ENCODE measurements around the gene SYCE3.
"Not testable (repeated sequence)": the region's sequence is repeated elsewhere in the genome, so short reads cannot be mapped to it uniquely, and the experiment has no call there.

SYCE3 gene

DNA sequence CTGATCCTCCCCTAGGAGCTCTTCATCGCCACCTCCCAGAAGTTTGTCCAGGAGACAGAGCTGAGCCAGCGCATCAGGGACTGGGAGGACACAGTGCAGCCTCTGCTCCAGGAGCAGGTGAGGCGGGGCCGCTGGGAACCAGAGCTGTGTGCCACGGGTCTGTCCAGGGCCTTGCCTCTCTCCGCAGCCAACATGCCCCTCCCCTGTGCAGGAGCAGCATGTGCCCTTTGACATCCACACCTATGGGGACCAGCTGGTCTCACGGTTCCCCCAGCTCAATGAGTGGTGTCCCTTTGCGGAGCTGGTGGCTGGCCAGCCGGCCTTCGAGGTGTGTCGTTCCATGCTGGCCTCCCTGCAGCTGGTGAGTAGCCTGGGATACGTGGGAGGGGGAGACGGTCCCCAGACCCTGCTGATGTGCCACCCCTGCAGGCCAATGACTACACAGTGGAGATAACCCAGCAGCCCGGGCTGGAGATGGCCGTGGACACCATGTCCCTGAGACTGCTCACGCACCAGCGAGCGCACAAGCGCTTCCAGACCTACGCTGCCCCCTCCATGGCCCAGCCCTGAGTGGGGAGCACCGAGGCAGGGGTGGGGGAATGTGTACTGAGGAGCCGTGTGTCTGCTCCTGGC, 39.8 kb downstream of the SYCE3 start:
- in situ Hi-C loops (cut with MboI; ENCODE audit: low sequenced_read_pairs) = no loop called here

- in situ Hi-C loops (cut with MboI; ENCODE audit: low sequenced_read_pairs) = no loop called here
These were observed 40.4 kb downstream of the SYCE3 start for GRCh38 chr22:50522208-50522805.

DNA sequence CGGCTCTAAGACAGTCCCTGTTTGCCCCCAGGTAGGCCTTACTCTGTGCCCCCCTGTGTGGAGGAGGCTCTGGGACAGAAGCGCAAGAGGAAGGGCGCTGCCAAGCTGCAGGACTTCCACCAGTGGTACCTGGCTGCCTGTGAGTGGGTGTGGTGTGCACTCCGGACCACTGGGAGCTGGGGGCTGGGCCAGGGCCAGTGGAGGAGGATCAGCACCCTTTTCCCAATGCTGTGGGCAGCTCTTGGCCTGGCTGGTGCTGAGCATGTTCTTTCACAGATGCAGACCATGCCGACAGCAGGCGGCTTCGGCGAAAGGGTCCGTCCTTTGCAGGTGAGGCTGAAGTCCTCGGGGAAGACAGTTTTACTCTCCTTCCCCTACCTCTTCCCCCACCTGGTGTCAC, 41.0 kb downstream of the SYCE3 start:
- in situ Hi-C loops (cut with MboI; ENCODE audit: low sequenced_read_pairs) = no loop called here

DNA sequence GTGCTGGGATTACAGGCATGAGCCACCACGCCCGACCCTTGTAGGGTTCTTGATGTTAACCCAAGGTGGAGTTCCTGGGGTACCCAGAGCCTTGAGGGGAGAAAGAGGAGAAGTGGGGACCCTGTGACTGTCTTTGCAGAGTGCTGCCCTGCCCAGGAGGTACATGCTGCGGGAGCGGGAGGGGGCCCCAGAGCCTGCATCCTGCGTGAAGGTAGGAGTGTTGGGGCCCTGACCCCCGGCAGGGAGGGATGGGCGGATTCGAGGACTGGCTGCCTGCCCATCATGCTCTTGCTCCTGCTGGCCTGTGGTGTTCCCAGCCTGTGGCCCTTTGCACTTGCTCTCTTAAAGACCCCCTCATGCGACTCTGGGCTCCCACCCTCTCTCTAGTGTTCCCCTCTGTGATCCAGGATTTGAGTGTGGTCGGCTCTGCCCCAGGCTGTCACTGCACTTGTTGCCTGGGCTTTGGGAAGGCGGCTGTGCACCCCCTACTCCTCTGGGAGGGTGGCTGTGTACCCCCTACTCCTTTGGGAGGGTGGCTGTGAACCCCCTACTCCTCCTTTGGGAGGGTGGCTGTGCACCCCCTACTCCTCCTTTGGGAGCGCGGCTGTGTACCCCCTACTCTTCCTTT, 41.8 kb downstream of the SYCE3 start:
- in situ Hi-C loops (cut with MboI; ENCODE audit: low sequenced_read_pairs) = no loop called here

DNA sequence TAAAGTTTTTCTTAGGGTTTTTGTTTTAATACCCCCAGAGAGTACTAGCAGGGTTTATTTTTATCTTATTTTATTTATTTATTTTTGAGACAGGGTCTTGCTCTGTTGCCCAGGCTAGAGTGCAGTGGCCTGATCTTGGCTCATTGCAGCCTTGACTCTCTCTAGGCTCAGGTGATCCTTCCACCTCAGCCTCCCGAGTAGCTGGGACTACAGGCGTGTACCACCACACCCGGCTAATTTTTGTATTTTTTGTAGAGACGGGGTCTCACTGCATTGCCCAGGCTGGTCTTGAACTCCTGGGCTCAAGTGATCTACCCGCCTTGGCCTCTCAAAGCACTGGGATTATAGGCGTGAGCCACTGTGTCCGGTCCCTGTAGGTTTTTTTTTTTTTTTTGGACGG, 42.5 kb downstream of the SYCE3 start:
- in situ Hi-C loops (cut with MboI; ENCODE audit: low sequenced_read_pairs) = not testable (repeated sequence)

DNA sequence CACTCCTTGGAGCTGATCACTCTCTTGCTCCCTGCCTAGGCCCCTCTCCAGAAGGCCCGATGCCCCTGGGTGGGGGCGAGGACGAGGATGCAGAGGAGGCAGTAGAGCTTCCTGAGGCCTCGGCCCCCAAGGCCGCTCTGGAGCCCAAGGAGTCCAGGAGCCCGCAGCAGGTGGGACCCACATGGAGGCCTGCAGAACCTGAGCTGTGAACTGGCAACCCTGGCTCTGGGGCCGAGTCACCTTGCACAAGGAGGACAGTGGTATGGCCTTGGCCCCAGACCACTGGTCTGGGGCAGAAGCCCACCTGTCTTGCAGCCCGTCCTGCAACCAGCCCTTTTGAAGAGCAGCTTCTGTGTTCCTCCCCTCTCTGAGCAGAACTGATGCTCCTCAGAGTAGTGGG, 43.6 kb downstream of the SYCE3 start:
- in situ Hi-C loops (cut with MboI; ENCODE audit: low sequenced_read_pairs) = no loop called here

DNA sequence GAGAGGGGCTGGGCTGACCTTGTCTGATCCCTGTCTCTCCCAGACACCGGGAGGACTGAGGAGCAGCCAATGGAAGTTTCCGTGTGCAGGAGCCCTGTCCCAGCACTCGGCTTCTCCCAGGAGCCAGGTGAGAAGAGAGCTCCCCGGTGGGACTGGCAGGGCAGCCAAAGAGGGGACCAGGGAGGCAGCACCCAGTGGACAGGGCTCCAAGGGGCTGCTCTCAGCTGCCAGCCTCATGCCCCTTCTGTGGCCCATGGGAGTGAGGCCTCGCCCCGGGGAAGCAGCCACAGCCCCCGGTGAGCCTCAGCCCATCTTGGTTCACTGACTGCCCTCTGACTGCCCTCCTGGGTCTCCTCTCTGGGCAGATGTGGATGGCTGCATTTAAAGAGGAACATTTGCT, 44.1 kb downstream of the SYCE3 start:
- in situ Hi-C loops (cut with MboI; ENCODE audit: low sequenced_read_pairs) = no loop called here

DNA sequence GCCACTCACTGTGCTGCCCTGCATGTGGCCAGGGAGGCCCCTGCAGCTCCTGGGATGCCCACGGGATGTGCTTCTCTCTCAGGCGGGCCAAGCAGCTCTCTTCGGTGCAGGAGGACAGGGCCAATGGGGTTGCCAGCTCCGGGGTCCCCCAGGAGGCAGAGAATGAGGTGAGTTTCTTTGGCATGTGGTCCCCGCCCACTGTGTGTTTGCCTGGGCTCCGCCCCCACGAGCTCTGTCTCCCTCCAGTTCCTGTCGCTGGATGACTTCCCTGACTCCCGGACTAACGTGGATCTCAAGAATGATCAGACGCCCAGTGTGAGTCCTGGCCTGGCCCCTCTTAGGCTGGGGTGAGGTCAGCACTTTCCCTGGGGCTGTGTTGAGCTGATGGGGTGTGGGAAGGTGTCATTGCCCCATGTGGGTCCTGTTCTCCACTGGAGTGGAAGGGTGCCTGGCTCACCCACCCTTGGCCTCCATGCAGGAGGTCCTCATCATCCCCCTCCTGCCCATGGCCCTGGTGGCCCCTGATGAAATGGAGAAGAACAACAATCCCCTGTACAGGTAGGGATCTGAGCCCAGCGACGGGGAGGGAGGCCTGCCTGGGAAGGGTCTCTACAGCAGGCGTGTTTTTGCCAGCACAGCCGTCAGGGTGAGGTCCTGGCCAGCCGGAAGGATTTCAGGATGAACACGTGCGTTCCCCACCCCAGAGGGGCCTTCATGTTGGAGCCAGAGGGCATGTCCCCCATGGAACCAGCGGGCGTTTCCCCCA, 45.0 kb downstream of the SYCE3 start:
- in situ Hi-C loops (cut with MboI; ENCODE audit: low sequenced_read_pairs) = no loop called here

DNA sequence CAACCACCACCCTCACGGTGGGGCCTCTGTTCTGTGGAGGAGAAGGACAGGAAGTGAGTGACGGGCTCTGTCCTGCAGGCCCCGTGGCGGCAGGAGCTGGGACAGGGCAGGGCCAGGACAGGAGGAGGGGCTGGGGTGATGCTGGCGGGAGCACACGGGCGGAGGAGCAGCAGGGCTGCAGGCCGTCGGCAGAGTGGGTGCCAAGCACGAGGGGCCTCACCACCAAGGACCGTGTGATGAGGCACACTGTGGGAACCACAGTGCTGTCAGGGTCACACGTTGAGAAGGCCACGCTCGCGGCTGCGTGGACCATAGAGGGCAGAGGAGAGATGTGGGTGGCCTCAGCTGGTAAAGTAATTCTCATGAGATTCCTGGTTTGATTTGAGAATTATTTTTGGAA, 45.8 kb downstream of the SYCE3 start:
- in situ Hi-C loops (cut with MboI; ENCODE audit: low sequenced_read_pairs) = no loop called here

DNA sequence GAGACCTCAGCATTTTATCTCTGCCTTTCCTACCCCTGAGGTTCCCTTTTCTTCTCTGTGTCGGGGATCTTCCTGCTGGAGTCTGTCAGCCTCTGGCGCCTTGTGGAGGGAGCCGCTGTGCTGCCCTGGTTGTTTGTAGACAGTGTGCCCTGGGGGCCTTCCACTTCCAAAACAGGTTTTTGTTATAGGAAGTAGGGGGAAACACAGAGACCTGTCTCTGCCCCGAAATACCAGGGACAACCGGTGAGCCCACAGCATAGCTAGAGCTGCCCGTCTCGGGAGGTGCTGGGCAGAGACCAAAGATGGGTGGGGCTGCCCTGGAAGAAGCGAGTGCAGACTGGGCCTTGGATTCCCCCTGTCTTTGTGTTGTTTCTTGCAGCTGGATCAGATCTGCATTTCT, 46.7 kb downstream of the SYCE3 start:
- in situ Hi-C loops (cut with MboI; ENCODE audit: low sequenced_read_pairs) = no loop called here

DNA sequence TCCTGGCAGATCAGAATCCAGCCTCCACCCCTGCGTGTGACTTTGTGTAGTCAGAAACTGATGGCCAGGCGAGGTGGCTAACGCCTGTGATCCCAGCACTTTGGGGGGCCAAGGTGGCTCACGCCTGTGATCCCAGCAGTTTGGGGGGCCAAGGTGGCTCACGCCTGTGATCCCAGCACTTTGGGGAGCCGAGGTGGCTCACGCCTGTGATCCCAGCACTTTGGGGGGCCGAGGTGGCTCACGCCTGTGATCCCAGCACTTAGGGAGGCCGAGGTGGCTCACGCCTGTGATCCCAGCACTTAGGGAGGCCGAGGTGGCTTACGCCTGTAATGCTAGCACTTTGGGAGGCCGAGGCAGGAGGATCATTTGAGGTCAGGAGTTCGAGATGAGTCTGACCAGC, 49.5 kb downstream of the SYCE3 start:
- in situ Hi-C loops (cut with MboI; ENCODE audit: low sequenced_read_pairs) = no loop called here

DNA sequence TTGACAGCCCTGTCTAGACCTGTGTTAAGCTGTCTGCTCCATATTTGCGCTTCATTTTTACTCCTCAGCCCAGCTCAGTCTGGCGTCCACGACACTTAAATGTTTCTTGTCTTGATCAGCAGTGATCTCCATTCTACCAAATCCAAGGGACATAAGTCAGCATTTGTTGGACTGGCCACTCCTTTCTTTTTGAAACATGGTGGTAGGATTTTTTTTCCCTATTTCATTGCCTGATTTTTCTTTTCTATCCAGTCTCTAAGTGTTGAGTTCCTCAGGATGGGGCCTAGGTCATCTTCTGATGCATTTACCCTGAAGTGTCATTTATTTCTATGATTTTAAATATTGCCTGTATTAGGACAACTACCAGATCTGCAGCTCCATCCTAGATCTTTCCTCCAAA, 53.8 kb downstream of the SYCE3 start:
- in situ Hi-C loops (cut with MboI; ENCODE audit: low sequenced_read_pairs) = no loop called here

- in situ Hi-C loops (cut with MboI; ENCODE audit: low sequenced_read_pairs) = no loop called here
These were observed 54.5 kb downstream of the SYCE3 start, which contains the start of gene NCAPH2 for GRCh38 chr22:50507991-50508884. Gene NCAPH2, plus strand, starts transcription at chr22:50508224. Its CDS starts 114 bp downstream, at chr22:50508338.

DNA sequence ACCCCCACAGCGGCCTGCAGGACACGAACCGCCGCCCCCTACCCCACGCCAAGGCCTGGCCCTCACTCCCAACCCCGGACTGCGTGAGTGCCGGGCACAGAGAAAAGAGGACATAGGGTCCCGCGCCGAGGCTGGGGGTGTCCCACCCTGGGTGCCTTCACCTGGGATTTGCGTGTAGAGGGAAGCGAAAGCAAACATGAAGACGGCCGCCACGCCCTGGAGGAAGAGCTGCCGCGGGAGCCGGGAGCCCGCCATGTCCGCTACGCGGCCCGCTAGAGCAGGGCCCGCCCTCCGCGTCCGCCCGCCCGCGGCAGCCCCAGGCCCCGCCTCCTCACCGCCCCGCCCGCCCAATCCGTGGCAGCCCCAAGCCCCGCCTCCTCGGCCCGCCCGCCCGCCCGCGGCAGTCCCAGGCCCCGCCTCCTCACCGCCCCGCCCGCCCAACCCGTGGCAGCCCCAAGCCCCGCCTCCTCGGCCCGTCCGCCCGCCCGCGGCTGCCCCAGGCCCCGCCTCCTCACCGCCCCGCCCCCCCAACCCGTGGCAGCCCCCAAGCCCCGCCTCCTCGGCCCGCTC, 55.2 kb downstream of the SYCE3 start, which contains the start of gene LMF2:
TSS of gene LMF2 (minus strand) at position 282 of the 570 bp plus-strand sequence. CDS start at position 255, 27 bp downstream.
- in situ Hi-C loops (cut with MboI; ENCODE audit: low sequenced_read_pairs) = no loop called here

DNA sequence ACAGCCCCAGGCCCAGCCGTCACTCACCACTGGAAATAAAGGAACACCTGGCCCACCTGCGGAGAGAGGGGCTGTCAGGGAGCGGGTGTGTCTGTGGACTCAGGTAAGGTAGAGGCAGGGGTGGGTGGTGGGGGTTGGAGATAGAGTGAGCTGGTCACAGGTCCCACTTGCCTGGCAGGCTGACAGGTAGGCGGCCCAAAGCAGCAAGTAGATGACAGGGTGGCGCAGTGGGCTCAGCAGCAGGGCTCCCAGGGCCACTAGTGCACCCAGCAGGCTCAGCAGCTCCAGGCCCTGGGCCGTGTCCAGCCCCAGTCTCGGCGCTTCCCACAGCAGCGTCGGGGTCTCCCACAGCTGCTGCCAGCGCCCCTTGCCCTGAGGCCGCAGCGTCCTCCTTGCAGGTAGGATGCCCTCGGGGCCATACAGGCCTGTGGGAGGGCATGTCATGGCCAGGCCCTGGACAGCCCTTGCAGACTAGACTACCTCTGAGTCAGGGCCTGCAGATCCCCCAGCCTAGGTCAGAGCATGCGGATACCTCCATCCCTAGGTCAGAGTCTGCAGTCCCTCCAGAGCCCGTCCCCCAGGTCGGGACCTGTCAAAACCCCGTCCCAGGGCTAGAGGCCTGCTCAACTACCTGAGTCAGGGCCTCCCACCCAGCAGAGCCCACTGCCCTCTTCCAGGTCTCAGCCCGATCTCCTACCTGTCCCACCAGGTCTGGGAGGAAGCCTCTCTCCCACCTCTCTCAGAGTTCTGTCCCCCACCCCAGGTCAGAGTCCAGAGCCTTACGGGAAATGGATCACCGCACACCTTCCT, 55.9 kb downstream of the SYCE3 start:
- in situ Hi-C loops (cut with MboI; ENCODE audit: low sequenced_read_pairs) = no loop called here

DNA sequence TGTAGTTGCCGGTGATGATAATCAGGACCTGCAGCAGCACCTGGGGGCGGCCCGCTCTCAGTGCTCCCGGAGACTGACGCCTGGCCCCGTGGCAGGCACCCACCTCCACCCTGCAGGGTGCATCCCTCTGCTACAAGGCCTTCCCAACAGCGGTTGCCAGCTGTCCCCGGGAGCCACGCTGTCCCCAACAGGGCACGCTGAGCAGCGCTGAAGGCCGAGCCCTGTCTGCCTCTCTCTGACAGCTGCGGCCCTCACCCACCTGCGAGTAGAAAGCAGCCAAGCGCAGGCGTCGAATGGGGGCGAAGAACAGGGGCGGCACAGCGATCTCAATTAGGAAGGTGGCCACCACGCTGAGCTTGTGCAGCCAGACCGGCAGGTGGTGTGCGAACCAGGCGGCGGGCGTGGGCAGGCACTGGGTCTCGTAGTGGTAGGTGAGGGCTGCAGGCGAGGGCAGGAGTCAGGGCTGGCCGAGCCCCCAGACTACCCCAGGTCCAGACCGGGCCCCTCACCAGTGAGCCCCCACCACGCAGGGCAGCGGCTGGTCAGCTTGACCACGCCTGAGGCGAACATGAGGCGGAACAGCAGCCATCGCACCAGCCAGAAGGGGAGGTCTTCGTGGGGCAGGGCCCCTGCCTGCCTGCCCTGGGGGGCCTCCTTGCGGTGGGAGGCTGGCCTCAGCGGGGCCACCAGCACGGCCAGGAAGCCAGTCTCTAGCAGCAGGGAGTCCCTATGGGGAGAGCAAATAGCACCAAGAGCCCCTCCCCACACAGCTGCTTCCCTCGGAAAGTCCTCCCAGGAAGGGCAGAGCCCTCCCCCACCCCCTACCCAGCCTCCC, 56.7 kb downstream of the SYCE3 start:
- in situ Hi-C loops (cut with MboI; ENCODE audit: low sequenced_read_pairs) = no loop called here

GRCh38 chr22:50505276-50505775, 57.4 kb downstream of the SYCE3 start:
- in situ Hi-C loops (cut with MboI; ENCODE audit: low sequenced_read_pairs) = no loop called here

All from HL-60/S4 treated with phorbol 12-myristate 13-acetate at 8.2 ng/mL for 4 days and 3 days (cell line).